Measurements from ENCODE around the gene APOL3.
"Not testable (repeated sequence)": the region's sequence is repeated elsewhere in the genome, so short reads cannot be mapped to it uniquely, and the experiment has no call there.

- not testable (repeated sequence) for TF ChIP-seq CTCF (IDR thresholded peaks at IDR 0.05); ZFX (IDR thresholded peaks at IDR 0.05; ENCODE audit: borderline replicate concordance)
These were observed 61.0 kb downstream of the APOL3 start for GRCh38 chr22:36099561-36099960.

Measured in 22Rv1 (cell line).